Stimulated activated naive CD8-positive, alpha-beta T cell treated with anti-CD3 and anti-CD28 coated beads, Interleukin-15, amount 100 ng/mL, for 72 hours (primary cell): ENCODE results near the gene DENND1B.
"Not testable (repeated sequence)": the region's sequence is repeated elsewhere in the genome, so short reads cannot be mapped to it uniquely, and the experiment has no call there.

Experiments used
- ATAC-seq: fragments of 150-1000 bp; cut with Tn5 transposase; 2 replicates; pipeline ENCODE4 v1.10.0; 2021; ENCODE audit warnings: mild to moderate bottlenecking, moderate library complexity
- DNase-seq, 2 donors: peaks; one replicate each; pipeline ENCODE4 v3.0.0; 2021 to 2022
- H3K27ac Mint-ChIP-seq, 2 donors: one replicate each; pipeline ENCODE4 v1.8.0; 2022; ENCODE audit warnings: mild to moderate bottlenecking in 2 of 2, mixed read lengths in 2 of 2, moderate library complexity in 2 of 2
- H3K27me3 Mint-ChIP-seq: one replicate; pipeline ENCODE4 v1.8.0; 2022; ENCODE audit warnings: mixed read lengths
- H3K4me1 Mint-ChIP-seq: one replicate; pipeline ENCODE4 v1.8.0; 2022; ENCODE audit warnings: mild to moderate bottlenecking, mixed read lengths
- H3K4me3 Mint-ChIP-seq, 2 donors: one replicate each; pipeline ENCODE4 v1.8.0; 2022; ENCODE audit warnings: mild to moderate bottlenecking in 2 of 2, mixed read lengths in 2 of 2, moderate library complexity in 1 of 2
- H3K9me3 Mint-ChIP-seq, 2 donors: one replicate each; pipeline ENCODE4 v1.8.0; 2022; ENCODE audit warnings: mixed read lengths in 2 of 2

The DENND1B gene

DNA sequence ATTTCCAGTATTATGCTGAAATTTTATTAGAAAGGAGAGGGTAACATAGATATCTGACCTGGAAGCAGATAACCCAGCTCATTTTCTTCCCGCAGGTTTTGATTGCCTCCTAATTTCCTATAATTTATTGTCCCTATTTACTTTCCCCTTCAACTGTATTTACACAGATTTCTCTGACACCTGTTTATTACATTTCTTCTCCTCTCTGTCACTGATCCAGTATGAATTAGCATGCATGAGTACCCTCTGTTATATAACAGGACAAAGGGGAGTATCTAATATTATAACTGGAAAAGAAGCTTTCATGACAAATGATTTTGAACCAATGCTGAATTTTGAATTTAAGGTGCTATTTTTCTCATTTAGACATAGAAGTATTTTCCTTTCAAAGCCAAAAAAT is 37.4 kb downstream of the DENND1B start:
- DNase-seq (no peak), ATAC-seq (no peak)
- peaks cover 32% of the 10 kb centered on the region for H3K4me1 Mint-ChIP-seq
- no peak overlapping the region for H3K4me3 Mint-ChIP-seq
- H3K27me3 Mint-ChIP-seq: no peaks in the 10 kb centered on the region
- H3K9me3 Mint-ChIP-seq: no peaks in the 10 kb centered on the region
- H3K27ac Mint-ChIP-seq: no peak overlapping the region

- ATAC-seq (no peak), DNase-seq (no peak)
- Mint-ChIP-seq H3K4me3 (no peak overlapping the region), H3K27ac (no peak overlapping the region), H3K4me1 (peaks cover 32% of the 10 kb centered on the region), H3K27me3 (no peaks in the 10 kb centered on the region), H3K9me3 (no peaks in the 10 kb centered on the region)
Observed at GRCh38 chr1:197736685-197737084, 38.6 kb downstream of the DENND1B start.

GRCh38 chr1:197735461-197735860 is 39.8 kb downstream of the DENND1B start:
- ATAC-seq (no peak), DNase-seq (no peak)
- Mint-ChIP-seq H3K4me1 (peaks cover 32% of the 10 kb centered on the region), H3K27ac (no peak overlapping the region), H3K9me3 (no peaks in the 10 kb centered on the region), H3K4me3 (no peak overlapping the region), H3K27me3 (no peaks in the 10 kb centered on the region)

DNA sequence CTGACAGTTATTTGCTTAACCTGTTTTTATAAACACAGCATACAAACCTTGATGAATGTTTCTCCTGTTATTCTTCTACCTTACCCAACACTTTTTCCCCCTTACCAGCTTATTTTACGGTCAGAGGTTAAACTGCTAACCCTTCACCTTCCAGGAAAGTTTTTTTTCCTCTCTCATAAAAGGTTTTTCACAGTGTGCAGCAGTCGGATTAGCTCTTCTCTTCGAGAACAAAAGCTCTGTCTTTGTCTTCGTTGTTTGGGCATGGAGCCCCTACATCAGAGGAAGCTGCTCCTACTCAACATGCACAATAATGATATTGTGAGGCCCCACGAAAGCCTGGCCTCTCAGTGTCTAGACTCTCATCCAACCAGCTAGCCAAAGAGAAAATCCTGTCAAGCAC is 42.0 kb downstream of the DENND1B start:
- H3K27me3 Mint-ChIP-seq: no peaks in the 10 kb centered on the region
- DNase-seq: no peak
- H3K9me3 Mint-ChIP-seq: peaks cover 8 to 9% of the 10 kb centered on the region in 2 donors
- H3K4me3 Mint-ChIP-seq: no peak overlapping the region
- no peak overlapping the region for H3K27ac Mint-ChIP-seq
- peaks cover 12% of the 10 kb centered on the region for H3K4me1 Mint-ChIP-seq
- ATAC-seq: no peak

DNA sequence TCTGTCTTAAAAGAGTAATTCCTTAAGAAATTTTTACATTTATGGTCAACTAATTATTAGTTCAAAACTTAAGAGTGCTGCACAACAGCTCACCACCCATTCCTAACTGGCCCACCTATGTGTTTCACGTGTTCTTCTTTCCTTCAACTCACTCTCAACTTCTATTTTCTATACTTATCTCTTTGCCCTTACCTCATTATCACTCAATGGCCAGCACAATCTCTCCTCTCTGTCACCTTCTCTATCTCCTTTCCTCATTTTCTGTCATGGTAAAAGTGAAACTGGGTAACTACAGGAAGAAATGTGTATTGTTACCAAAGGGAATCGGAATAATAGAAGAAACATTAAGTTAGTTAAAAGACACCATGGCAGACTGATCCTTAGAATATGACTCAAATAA is 43.1 kb downstream of the DENND1B start:
- peaks cover 13 to 16% of the 10 kb centered on the region in 2 donors for H3K9me3 Mint-ChIP-seq
- H3K4me1 Mint-ChIP-seq: peaks cover 6% of the 10 kb centered on the region
- ATAC-seq (no peak), DNase-seq (no peak)
- H3K4me3 Mint-ChIP-seq: no peak overlapping the region
- H3K27ac Mint-ChIP-seq: no peak overlapping the region
- no peaks in the 10 kb centered on the region for H3K27me3 Mint-ChIP-seq

DNA sequence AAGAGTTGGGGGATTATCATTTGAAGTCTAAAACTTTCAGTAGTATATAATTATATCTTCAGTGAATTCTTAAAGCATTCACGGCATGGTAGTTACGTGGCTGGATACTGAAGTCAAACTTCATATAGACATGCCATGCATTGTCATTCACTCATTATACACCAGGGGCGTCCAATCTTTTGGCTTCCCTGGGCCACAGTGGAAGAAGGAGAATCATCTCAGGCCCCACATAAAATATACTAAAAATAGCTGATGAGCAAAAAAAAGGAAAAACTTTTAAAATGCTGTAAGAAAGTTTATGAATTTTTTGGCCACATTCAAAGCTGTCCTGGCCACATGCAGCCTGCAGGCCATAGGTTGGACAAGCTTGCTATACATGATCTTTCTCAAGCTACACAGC is 43.8 kb downstream of the DENND1B start:
- DNase-seq: no peak
- Mint-ChIP-seq H3K9me3 (peaks cover 15 to 18% of the 10 kb centered on the region in 2 donors), H3K4me3 (no peak overlapping the region), H3K4me1 (no peaks in the 10 kb centered on the region), H3K27me3 (no peaks in the 10 kb centered on the region), H3K27ac (no peak overlapping the region)
- ATAC-seq: no peak

DNA sequence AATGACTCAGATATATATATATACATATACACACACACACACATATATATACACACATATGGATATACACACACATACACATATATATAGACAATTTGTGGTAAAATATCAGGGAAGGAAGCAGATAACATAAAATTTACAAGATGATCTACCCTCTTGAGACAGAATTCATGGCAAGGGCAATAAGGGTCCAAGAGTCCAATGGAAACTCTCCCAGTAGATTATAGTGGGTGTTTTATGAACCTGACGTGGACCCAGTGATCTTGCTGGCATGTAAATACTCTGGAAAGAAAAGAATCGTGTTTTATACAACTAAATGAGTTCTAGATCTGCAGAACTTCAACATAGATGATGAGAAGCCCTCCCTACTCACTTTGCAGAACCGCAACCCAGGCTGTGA is 49.3 kb downstream of the DENND1B start:
- Mint-ChIP-seq H3K9me3 (peaks cover 34 to 35% of the 10 kb centered on the region in 2 donors), H3K4me3 (no peak overlapping the region), H3K4me1 (no peaks in the 10 kb centered on the region), H3K27me3 (no peaks in the 10 kb centered on the region), H3K27ac (no peak overlapping the region)
- ATAC-seq (no peak), DNase-seq (no peak)

DNA sequence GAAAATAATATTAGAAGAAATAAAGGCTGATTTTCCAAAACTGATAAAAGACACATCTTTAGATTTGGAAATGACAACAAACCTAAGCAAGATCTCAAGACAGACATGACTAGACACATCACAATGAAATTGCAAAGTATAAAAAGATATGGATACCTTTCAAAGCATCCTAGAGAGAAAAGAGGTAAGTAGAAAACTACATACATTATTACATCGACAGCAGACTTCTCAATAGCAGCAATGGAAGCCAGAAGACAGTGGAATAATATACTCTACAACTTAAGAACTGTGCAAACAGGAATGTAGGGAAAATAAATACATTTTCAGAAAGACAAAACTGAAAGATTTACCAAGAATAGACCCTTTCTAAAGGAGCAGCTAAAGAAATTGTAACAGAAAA is 50.2 kb downstream of the DENND1B start:
- H3K4me1 Mint-ChIP-seq: no peaks in the 10 kb centered on the region
- ATAC-seq (no peak), DNase-seq (no peak)
- no peak overlapping the region for H3K27ac Mint-ChIP-seq
- no peaks in the 10 kb centered on the region for H3K27me3 Mint-ChIP-seq
- H3K9me3 Mint-ChIP-seq: peaks cover 34 to 35% of the 10 kb centered on the region in 2 donors
- no peak overlapping the region for H3K4me3 Mint-ChIP-seq

GRCh38 chr1:197715806-197716205 is 59.5 kb downstream of the DENND1B start:
- no peaks in the 10 kb centered on the region for H3K9me3 Mint-ChIP-seq
- no peak for DNase-seq
- no peak for ATAC-seq

GRCh38 chr1:197706601-197707000 is 68.7 kb downstream of the DENND1B start:
- Mint-ChIP-seq H3K27ac (no peak overlapping the region), H3K9me3 (no peaks in the 10 kb centered on the region), H3K4me1 (peaks cover 10% of the 10 kb centered on the region), H3K4me3 (no peak overlapping the region), H3K27me3 (no peaks in the 10 kb centered on the region)
- DNase-seq (no peak), ATAC-seq (no peak)

More at GRCh38 chr1:197715806-197716205, 59.5 kb downstream of the DENND1B start:
- Mint-ChIP-seq H3K27ac (no peak overlapping the region), H3K27me3 (no peaks in the 10 kb centered on the region), H3K4me3 (no peak overlapping the region), H3K4me1 (no peaks in the 10 kb centered on the region)

GRCh38 chr1:197705941-197706340 is 69.3 kb downstream of the DENND1B start:
- H3K4me1 Mint-ChIP-seq: peaks cover 10% of the 10 kb centered on the region

GRCh38 chr1:197700688-197701087 is 74.6 kb downstream of the DENND1B start:
- not testable (repeated sequence) for H3K4me3 Mint-ChIP-seq, DNase-seq, ATAC-seq, H3K27me3 Mint-ChIP-seq, H3K27ac Mint-ChIP-seq
- H3K9me3 Mint-ChIP-seq: peaks cover 0 to 14% of the 10 kb centered on the region in 2 donors
- H3K4me1 Mint-ChIP-seq: peaks cover 32% of the 10 kb centered on the region

More at GRCh38 chr1:197705941-197706340, 69.3 kb downstream of the DENND1B start:
- Mint-ChIP-seq H3K27me3 (no peaks in the 10 kb centered on the region), H3K4me3 (no peak overlapping the region), H3K27ac (no peak overlapping the region), H3K9me3 (peaks cover 0 to 4% of the 10 kb centered on the region in 2 donors)
- no peak for DNase-seq
- no peak for ATAC-seq

DNA sequence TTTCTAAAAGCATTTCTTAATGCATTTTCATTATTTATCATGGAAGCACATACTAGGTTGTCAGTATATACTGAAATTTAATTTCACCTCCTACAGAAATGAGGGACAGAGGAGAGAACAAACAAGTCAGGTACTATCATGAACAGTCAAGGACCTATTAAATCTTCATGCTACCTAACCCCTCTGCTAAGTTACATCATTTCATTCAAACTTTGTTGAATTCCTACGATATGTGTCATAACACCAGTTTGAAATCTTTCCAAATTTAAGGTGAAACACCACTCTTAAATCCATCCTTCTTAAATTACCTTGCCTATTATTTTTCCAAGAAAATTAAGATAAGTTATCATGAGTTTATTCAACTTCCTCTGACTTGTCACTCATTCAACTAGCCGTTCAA is 78.9 kb downstream of the DENND1B start:
- H3K9me3 Mint-ChIP-seq: peaks cover 0 to 14% of the 10 kb centered on the region in 2 donors
- peaks cover 37% of the 10 kb centered on the region for H3K4me1 Mint-ChIP-seq
- H3K4me3 Mint-ChIP-seq: no peak overlapping the region
- H3K27me3 Mint-ChIP-seq: no peaks in the 10 kb centered on the region
- no peak overlapping the region for H3K27ac Mint-ChIP-seq
- ATAC-seq (no peak), DNase-seq (no peak)

DNA sequence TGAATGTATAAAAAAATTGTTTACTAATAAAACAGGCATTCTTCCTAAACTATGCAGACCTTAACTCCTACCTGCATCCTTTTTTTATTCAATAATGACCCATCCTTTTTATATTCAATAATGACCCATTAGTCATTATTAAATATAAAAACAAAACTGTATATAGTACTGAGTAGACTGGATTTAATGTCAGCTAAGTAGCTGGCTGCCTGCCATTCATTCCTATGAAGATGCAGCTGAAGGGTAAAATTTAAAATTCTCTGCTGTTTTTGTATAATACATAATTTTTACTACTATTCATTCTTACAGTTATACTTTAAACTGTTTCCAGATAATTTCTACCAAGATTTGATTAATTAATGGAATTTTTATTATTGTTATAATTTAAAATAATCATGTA is 79.3 kb downstream of the DENND1B start:
- no peak overlapping the region for H3K27ac Mint-ChIP-seq
- peaks cover 0 to 10% of the 10 kb centered on the region in 2 donors for H3K9me3 Mint-ChIP-seq
- DNase-seq (no peak), ATAC-seq (no peak)
- H3K4me1 Mint-ChIP-seq: peaks cover 37% of the 10 kb centered on the region
- no peaks in the 10 kb centered on the region for H3K27me3 Mint-ChIP-seq
- H3K4me3 Mint-ChIP-seq: no peak overlapping the region

- no peaks in the 10 kb centered on the region for H3K27me3 Mint-ChIP-seq
- H3K27ac Mint-ChIP-seq: no peak overlapping the region
- ATAC-seq (no peak), DNase-seq (no peak)
- peaks cover 9 to 14% of the 10 kb centered on the region in 2 donors for H3K9me3 Mint-ChIP-seq
- no peak overlapping the region for H3K4me3 Mint-ChIP-seq
- H3K4me1 Mint-ChIP-seq: peaks cover 14% of the 10 kb centered on the region
Observed at GRCh38 chr1:197692965-197693364, 82.3 kb downstream of the DENND1B start.

DNA sequence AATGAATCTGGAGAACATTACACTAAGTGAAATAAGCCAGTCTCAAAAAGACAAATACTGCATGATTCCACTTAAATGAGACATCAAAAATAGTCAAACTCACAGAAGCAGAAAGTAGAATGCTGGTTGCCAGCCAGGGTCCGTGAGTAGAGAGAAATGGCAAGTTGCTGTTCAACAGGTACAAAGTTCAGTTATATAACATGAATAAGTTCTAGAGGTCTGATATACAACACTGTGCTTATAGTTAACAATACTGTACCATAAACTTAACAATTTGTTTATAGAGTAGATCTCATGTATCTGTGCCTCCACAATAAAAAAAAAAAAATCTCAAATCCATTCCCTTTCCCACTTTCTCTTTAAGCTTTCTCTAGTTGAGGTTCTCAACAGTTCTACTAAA is 83.5 kb downstream of the DENND1B start:
- no peak for ATAC-seq
- Mint-ChIP-seq H3K9me3 (peaks cover 9 to 15% of the 10 kb centered on the region in 2 donors), H3K27ac (no peak overlapping the region), H3K4me1 (peaks cover 6% of the 10 kb centered on the region), H3K4me3 (no peak overlapping the region), H3K27me3 (no peaks in the 10 kb centered on the region)
- no peak for DNase-seq

DNA sequence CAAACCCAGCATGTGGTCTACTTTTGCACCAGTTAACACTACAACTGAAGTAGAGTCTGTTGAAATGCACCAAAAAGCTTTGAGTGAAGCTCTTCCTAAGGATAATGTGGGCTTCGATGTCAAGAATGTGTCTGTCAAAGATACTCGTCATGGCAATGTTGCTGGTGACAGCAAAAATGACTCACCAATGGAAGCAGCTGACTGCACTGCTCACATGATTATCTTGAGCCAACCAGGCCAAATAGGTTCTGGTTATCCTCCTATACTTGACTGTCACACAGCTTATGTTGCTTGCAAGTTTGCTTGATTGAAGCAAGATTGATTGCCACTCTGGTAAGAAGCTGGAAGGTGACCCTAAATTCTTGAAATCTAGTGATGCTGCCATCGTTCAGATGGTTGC is 85.2 kb downstream of the DENND1B start:
- no peak for ATAC-seq
- peaks cover 11% of the 10 kb centered on the region for H3K4me1 Mint-ChIP-seq

More for the DNA sequence above, 85.2 kb downstream of the DENND1B start:
- H3K27me3 Mint-ChIP-seq: no peaks in the 10 kb centered on the region
- H3K9me3 Mint-ChIP-seq: peaks cover 9 to 15% of the 10 kb centered on the region in 2 donors
- DNase-seq: no peak
- H3K27ac Mint-ChIP-seq: no peak overlapping the region
- H3K4me3 Mint-ChIP-seq: no peak overlapping the region
